NCI-H146 treated with DMSO at 0.1 percent for 48 hours (cell line): ENCODE results near the gene NEK6.

Experiments
- DNase-seq: peaks from one replicate; lab custom pipeline; 2025; ENCODE audit not compliant: unreplicated experiment; lab: John Stamatoyannopoulos, UW

Gene NEK6

DNA sequence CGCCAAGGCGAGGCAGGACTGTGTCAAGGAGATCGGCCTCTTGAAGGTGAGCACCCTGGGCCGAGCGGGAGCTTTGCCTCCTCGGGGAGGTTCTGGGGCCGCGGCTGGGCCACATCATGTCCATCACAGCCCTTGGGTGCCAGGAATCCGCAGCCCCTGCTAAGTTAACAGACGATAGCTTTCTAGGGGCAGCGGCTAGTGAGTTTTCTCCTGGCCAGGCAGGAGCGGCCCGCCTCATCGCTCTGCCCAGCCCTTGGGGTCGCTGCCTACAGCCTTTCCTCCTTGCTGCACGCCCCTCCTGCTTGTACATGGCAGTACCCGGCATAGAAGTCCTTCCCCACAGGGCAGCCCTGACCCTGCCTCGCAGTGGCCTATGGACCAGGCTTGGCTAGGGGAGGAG lies 56.2 kb downstream of the NEK6 start:
- DNase-seq, result no peak

DNA sequence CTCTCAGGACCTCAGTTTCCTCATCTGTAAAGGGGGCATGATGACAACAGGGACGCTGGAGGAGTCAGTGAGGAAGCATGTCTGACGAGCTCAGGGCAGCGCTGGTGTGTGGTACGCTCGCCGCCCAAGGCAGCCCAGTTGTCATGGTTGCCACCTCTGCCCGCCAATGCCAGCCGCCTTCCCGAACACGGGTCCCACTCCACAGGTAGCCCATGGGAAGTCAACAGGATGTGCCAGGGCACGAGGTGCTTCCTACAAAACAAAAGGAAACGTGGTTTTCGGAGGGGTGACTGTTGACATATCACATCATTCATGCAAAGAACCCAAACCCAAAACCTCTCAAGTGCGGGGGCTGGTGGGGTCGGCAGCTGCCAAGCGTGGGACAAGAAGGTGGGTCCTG lies 58.1 kb downstream of the NEK6 start:
- DNase-seq, result no peak

DNA sequence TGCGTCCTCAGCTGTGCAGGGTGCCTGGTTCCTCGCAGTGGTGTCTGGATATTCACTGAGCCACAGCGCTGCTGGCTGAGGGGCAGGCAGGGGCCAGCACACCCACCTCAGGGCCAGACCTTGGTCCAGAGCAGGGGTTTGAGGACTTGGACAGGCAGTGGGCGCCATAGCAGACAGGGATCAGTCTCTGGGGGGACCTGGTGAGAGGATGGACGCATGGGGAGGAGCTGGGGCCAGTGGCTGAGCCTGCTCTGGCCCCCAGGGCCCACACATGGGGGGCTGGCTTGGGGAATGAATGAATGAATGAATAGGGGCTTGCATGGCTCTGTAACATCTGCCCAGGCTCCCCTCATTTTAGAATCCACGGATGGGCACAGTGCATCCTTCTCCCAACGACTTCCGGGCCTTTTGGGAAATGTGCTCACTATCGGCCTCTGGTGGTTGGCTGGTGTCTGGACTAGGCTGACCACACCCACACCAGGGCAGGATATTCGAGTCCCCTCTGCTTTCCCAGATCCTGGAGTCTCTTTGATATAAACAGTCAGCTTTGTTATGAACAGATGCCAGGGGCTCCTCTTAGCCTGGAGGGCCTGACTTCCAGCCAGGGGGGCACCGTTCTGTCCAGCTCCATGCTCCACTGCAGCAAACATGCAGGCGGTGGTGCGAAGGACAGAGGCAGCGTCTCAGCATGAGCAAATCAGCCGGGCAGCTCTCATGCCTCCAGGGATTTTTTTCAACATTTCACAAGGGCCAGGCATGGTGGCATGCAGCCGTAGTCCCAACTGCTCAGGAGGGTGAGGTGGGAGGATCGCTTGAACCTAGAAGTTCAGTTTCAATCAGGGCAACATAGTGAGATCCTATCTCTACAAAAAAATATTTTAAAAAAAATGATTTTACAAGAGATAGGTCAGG lies 62.6 kb downstream of the NEK6 start:
- peak; percentile 25 for DNase-seq

DNA sequence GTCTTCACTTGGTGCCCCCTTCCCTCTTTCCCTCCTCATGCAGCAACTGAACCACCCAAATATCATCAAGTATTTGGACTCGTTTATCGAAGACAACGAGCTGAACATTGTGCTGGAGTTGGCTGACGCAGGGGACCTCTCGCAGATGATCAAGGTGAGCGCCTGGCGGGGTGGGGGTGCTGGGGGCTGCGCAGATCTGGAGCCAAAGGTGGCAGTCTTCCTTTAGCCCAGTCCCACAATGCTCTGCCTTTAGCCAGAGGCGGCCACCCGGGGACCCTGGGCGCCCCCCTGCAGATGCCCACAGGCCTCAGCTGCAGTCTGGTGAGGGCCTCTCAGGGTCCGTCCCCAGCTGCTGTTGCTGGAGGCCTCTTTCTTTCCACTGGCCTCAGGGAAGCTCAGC lies 63.7 kb downstream of the NEK6 start:
- DNase-seq, result no peak

DNA sequence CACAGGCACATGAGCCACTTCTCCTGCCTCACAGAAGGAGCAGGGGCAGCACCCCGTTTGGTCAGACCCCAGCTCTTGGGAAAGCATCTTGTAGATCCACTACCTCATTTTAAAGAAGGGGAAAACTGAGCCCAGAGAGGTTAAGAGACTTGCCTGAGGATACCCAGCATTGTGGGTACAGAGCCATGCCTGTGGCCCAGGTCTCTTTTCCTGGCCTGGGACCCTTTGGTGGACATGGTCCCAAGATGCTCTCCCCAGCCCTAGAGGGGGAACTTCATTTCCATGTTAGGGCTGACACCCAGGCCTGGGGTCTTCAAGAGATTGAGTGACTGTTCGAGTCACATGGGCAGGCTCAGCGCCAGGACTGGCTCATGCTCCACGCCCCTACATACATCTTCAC lies 64.2 kb downstream of the NEK6 start:
- no peak for DNase-seq

DNA sequence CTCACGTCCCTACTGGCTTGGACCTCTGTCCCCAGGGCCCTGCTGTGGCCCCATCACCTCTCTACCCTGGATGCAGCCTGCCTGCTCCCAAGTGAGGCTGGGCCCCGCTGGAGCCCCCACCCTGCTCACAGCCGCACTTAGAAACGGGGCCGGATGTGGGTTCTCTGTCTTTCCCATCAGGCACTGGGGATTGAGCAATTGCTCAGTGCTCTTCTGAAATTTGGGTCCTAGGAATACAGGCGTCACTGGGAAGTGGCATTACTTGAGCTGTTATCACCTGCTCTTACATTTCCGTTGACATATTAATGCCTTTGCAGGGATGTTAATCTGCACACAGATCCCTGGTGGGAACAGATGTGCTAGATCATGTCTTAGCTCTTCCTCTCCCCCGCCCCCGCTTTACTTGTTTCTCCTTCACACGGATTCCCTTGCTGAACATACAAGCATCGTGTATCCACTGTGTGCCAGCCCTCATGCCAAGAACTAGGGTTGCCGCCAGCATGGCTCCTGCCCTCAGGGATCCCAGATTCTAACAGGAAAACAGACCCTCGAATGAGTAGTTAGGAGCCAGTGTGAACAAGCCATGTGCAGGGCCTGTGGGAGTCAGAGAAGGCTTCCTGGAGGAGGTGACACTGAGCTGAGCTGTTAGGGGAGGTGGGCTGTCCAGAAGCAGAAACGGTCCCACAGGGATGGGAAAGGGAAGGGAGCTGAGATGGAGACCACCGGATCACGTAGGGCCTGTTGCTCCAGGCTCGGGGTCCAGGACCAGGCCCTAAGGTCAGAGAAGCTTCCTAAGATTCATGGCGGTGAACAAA lies 65.1 kb downstream of the NEK6 start:
- no peak for DNase-seq

DNA sequence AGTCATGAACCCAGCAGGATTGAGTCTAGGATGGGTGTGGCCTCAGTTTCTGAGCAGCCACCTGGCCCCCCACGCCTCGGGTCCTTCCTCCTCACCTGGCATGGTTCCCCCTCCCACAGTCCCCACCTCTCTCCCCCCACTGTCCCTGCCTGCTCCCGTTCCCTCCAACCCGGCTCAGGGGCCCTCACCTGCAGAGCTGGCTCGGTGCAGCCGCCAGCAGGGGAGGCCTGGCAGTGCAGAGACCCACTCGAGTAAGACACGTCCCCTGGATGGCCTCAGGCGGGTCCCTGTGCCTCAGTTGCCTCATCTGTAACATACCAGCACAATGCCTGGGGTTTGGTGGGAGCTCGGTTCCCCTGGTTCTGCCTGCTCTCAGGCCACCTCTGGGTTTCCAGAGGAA lies 66.2 kb downstream of the NEK6 start:
- no peak for DNase-seq

DNA sequence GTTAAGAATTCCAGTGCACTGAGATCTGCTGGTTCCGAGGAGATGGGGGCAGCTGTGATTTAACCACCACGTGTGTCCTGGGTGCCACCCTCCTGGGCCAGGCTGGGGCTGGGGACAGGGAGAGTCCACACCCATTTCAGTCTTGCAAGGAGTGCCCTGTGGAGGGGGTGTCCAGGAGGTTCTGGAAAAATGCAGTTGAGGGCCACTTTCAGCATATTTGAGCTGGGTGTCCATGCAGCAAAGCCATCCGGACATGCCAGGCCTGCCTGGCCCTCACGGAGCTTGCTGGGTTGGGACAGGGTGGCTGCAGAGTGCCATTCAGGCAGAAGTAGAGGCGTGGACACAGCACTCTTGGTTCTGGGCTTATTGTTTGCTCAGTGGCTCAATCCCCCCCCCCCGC lies 68.1 kb downstream of the NEK6 start:
- no peak for DNase-seq

DNA sequence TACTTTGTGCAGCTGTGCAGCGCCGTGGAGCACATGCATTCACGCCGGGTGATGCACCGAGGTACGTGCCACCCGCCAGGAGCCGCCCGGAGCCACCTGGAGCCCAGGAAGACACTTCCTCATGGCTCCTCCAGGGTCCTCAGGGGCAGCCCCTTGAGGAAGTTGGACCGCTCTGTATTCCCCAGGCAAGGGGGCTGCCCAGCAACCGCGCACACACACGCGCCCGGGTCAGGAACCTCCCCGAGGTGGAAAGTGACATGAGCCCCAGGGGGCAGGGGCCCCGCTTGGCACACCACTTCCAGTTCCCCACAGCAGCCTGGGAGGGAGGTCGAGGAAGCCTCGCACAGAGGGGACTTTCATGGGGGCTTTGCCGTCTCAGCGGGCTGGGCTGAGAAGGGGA lies 68.6 kb downstream of the NEK6 start:
- DNase-seq, result no peak

DNA sequence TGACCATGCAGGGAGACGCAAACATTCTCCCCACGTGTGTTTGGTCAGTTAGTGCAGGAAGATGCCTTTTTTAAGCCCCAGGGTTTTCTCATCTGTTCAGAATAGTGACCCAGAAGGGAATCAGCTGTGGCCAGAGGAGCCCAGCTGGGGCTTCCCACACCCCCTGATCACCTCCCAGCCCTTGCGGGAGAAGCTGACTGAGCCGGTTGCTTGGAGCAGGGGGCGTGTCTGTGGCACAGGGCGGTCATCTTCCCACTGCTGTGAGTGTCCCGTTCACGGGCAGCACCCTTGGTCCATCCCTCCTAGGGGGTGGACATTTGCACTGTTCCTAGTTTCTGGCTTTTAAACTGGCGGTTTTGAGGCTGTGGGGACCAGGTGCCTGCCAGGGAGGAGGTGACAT lies 69.7 kb downstream of the NEK6 start:
- no peak for DNase-seq

DNA sequence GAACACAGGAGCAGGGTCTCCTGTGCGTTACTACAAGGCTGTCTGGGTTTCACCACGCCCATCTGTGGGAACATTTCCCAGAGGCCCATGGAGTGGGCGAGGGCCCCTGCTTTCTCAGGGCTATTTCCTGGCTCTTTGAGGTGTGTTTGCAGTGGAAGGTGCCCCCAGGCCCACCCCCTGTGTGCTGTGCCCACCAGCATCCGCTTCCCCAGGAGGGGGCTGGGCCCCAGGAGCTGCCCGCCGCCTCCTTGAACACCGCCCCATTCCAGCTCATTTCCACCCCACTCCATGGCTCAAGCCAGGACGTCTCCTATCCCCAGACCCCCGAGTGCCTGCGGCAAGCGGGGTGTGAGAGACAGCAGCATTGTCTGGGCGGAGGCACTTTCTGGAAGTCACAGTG lies 70.5 kb downstream of the NEK6 start:
- no peak for DNase-seq

DNA sequence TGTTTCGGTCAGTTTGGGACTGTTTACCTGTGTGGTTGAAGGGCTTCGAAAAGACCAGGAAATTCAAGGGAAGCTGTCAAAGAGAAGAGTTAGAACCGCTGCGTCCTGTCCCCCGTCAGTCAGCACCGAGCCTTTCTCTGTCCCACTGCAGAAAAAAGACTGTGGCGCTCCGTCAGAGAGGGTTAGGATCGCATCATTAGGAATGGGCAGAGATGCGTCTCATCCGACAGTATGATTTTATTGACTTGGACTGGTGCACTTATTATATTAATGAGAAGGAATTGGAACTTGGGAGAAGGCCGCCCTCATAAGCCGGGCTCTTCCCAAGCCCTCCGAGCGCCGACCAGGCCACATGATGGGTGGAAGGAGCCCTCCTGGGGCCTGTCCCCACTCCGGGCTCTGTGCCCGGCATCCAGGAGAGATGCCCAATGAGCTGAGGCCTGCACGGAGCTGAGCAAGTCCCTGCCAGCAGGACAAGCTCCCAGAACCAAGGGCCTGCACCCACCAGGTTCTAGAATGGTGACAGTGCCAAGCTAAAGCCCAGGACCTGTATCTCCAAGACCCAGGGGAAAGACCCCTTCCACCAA lies 71.5 kb downstream of the NEK6 start:
- no peak for DNase-seq

DNA sequence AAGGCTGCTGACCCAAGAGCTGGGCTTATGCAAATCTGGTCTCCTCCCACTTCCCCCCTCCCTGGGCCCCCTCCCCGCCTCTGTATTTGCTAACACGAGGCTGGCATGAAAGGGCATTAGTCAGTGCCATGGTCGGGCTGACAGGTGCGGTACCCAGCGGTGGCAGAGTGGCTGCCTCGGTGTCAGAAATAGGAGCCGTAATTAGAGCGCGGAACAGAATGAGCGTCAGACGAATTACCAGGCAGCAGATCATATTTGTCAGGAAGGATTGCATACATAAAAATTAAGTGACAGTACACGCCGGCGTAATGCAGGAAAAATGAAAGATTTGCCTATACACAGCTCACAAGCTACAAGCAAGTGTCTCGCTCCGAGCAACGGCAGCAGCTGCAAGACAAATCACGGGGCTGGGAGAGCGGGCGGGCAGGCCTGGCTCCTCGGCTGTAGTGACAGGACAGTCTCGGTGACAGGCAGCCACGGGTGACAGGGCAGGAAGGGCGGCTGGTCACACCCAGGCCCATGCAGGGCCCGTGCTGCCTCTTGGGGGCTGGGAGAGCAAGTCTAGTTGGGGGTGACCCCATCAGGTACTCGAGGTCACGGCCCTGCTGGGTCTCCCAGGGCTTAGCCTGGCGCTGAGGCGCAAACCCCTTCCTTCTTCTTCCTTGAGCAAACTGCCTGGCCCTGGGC lies 72.4 kb downstream of the NEK6 start:
- no peak for DNase-seq

DNA sequence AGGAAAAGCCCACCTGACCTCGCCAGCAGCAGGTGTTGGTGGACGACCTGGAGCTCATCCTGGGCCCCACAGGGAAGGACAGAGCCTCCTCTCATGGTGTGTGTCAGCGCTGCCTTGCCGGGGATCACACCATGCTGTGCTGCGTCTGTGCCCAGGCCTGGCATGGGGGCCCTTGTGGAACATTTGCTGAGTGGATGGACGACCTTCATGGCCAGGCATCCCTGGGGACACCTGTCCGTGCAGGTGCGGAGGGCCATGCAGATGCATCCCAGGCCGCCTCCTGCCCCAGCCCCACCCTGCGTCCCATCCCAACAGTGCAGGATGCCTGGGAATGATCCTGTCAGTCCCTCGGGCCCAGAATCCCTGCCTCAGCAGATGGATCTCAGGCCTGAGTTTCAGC lies 73.8 kb downstream of the NEK6 start:
- no peak for DNase-seq

DNA sequence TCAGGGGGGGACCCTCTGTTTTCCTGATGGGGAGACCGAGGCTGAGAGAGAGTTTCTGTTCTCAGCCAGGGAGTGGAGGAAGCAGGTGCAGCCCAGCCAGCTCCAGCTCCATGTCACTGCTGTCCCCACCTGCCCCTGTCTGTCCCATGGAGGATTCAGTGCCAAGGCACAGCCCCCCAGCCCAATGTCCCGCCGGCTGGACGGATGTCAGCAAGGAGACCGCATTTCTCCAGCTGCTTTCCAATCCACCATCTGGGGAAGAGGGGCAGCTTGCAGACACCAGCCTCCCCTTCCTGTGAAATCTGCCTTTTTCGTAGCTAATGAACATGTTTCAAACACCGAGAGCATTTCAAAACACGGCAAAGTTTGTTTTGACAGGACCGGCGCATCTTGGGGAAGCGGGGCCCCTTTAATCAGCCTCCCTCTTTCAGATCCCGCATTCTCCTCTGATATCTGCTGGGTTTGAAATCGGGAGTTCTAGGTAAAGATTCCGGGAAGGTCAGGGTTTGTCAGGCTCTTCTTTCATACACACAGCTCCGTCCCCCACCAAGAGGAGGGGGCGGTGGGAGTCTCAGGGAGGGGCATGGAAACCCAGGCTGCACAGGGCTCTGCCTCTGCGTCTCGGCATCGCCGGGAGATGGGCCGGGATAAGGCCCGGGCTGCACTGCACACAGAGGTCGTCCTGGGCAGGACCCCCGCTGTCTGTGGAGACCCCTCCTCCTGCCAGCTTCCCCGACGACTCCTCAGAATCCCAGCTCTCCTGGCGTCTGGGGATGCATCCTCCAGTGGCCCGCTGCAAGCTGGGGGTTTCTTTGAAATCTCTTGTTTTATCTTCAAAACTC lies 74.8 kb downstream of the NEK6 start:
- DNase-seq, result no peak

DNA sequence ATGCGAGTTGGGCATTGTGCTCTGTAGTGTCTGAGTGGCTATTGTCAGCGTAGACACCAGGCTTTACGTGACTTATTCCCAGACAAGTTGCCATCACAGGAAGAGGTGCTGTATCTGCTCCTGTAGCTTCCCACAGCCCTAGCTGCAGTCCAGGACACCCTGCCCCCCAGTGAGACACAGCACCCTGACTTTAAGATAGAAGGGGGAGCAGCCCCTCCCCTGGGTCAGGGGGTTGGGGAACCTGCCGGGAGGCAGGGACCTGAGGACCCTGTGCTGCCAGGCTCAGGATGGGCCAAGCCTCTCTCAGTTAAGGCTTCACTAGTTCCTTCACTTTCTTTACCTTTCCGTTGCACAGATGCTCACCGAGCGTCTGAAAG lies 75.4 kb downstream of the NEK6 start:
- DNase-seq, result no peak

DNA sequence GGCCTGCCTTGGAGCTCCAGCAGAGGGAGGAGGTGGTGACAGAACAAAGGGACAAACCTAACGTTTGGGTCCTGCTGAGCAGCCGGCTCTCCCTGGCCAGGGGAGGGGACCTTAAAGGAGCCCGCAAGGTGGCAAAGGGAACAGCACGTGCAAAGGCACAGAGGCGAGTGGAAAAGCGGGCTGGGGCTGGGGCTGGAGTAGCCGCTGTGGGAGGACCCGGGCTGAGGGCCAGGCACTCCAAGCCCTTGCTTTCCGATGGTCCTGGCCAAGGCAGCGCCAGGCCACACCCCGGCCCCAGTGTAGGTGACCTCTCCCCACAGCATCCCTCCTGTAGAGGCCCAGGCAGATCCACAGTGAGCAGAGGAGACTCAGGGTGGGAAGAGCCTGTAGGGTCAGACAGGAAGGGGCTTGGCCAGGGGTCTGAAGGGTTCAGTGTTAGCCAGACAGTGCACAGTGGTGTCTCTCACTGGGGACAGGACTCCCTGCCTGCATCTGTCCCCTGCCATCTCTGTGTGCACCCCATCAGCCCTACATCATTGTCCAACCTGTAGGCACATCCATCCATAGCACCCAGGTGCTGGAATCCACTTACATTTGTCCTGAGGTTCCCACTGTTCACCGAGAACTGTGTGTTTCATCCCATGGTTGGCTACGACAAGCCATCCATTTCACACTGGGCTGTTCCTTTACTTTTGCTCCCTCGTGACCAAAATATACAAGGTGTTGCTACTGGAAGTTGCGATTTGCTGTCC lies 77.0 kb downstream of the NEK6 start:
- DNase-seq, result no peak

DNA sequence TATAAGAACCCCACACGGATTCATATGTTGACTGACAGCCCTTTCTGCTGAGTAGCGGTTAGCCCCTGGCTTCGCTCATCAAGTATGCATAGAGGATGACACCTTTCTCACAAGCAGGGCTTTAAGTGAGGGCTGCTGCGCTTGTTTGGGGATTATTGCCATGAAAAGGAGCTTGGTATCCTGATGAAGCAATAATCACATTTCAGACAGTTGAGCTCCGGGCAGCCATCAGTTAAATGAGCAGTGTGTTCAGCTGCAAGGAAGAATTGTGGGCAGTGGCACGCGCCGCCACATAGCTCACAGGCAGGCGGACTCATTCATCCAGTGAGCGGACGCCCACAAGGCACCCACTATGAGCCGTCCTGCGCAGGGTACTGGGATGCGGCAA lies 77.6 kb downstream of the NEK6 start:
- no peak for DNase-seq

DNA sequence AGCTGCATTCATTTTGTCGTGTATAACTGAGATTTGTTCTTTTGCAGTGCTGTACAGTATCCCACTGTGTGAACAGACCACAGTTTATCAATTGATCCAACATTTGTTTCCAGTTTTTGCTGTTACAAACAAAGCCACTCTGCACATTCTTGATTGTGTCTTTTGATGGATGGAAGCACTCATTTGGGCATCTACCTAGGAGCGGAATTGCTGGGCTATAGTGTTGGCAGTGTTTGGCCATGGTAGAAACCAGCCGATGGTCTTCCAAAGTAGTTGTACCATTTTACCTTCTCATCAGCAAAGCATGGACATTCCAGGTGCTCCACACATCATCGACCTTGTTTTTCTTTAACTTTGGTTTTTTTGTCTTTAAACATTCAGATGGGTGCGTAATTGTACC lies 79.8 kb downstream of the NEK6 start:
- DNase-seq, result no peak

DNA sequence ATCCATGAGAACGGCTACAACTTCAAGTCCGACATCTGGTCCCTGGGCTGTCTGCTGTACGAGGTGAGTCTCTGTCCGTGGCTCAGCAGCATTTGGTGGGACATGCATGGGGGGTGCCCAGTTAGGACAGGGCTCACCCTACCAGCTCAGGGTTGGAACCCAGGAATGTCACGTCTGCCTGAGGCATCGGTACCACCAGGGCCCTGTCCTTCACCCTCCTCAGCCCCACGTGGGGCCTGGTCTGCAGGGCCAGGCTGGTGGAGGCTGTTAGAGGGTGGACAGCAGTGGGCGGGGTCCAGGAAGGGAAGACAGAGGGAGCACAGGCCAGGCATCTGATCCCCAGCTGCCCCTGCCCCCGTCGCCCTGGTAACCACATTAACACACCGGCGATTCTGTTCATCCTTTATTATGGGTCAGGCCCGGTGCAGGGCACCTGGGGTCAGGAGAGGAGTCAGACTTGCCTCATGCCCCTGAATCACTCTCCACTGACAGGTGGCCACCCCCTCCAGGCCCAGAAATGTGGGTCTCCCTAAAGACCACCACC lies 81.9 kb downstream of the NEK6 start:
- DNase-seq, result no peak
